Neural crest cell (in vitro differentiated cells): Measurements from ENCODE around the gene TSC22D1. TPM values are rescaled to one million over a fixed set of nuclear protein-coding genes. Genes with fewer than 3 reads are reported as not detected.

Experiments
- DNase-seq: peaks from one replicate; pipeline ENCODE4 v3.0.0; 2021; ENCODE audit warnings: low read depth, mixed read lengths, low spot score
- H3K27ac Mint-ChIP-seq: one replicate; pipeline ENCODE4 v1.8.0; 2021; ENCODE audit warnings: mild to moderate bottlenecking, mixed read lengths; ENCODE audit not compliant: unreplicated experiment
- H3K27me3 Mint-ChIP-seq: 2 replicates; pipeline ENCODE4 v1.8.0; 2021; ENCODE audit warnings: low read depth, mild to moderate bottlenecking, mixed read lengths
- H3K36me3 Mint-ChIP-seq: 2 replicates; pipeline ENCODE4 v1.8.0; 2021; ENCODE audit warnings: low read depth, mild to moderate bottlenecking, mixed read lengths
- H3K4me1 Mint-ChIP-seq: 2 replicates; pipeline ENCODE4 v1.8.0; 2021; ENCODE audit warnings: mixed read lengths
- H3K4me3 Mint-ChIP-seq: one replicate; pipeline ENCODE4 v1.8.0; 2021; ENCODE audit warnings: mild to moderate bottlenecking, mixed read lengths
- H3K9me3 Mint-ChIP-seq: 2 replicates; pipeline ENCODE4 v1.8.0; 2021; ENCODE audit warnings: mixed read lengths
- CTCF ChIP-seq: fragments of 200-600 bp; sonication (generic); conservative IDR thresholded peaks from 2 replicates; pipeline ENCODE4 v1.5.0; 2021; ENCODE audit warnings: antibody characterized with exemption, mild to moderate bottlenecking
- total RNA-seq: library from RNA; stranded (reverse); gene quantifications from 2 replicates; pipeline ENCODE4 v1.2.1, GENCODE V29; 2021

The TSC22D1 gene
- total RNA-seq, 1 donor from 2014 or later: 119 TPM

GRCh38 chr13:44452418-44452817 lies 123.7 kb downstream of the TSC22D1 start:
- H3K27ac Mint-ChIP-seq: no peak overlapping the region
- TF ChIP-seq CTCF: no peak
- H3K27me3 Mint-ChIP-seq: no peaks in the 10 kb centered on the region
- H3K4me1 Mint-ChIP-seq: no peaks in the 10 kb centered on the region
- H3K4me3 Mint-ChIP-seq: no peak overlapping the region
- no peak for DNase-seq
- H3K36me3 Mint-ChIP-seq: peaks cover 21% of the 10 kb centered on the region
- H3K9me3 Mint-ChIP-seq: peaks cover 3% of the 10 kb centered on the region

DNA sequence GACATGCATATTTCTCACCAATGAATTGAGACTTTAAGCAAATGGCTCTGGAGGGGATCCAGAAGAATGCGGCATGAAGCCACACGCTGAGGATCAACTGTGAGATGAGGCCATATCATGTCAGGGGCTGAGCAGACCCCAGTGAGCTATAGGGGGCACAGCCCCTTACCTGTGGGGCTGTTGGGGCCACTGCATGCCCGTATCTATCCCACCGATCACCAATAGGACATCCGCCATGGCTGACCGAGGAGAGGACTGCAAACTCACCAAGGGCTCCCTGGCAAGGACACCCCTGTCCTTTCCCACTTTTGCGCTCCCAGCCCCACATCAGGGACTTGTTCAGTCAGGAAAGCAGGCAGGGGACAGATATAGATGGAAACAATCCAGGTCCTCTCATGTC lies 124.5 kb downstream of the TSC22D1 start:
- no peak for DNase-seq
- peaks cover 3% of the 10 kb centered on the region for H3K9me3 Mint-ChIP-seq
- H3K36me3 Mint-ChIP-seq: peaks cover 21% of the 10 kb centered on the region
- no peak overlapping the region for H3K4me3 Mint-ChIP-seq
- H3K4me1 Mint-ChIP-seq: no peaks in the 10 kb centered on the region
- H3K27ac Mint-ChIP-seq: no peak overlapping the region
- no peaks in the 10 kb centered on the region for H3K27me3 Mint-ChIP-seq
- no peak for TF ChIP-seq CTCF

GRCh38 chr13:44451126-44451525 lies 125.0 kb downstream of the TSC22D1 start:
- Mint-ChIP-seq H3K27me3 (no peaks in the 10 kb centered on the region), H3K4me1 (no peaks in the 10 kb centered on the region), H3K9me3 (peaks cover 3% of the 10 kb centered on the region), H3K36me3 (peaks cover 18% of the 10 kb centered on the region), H3K27ac (peak overlapping the region; percentile 15), H3K4me3 (no peak overlapping the region)
- TF ChIP-seq CTCF: no peak
- DNase-seq: no peak

DNA sequence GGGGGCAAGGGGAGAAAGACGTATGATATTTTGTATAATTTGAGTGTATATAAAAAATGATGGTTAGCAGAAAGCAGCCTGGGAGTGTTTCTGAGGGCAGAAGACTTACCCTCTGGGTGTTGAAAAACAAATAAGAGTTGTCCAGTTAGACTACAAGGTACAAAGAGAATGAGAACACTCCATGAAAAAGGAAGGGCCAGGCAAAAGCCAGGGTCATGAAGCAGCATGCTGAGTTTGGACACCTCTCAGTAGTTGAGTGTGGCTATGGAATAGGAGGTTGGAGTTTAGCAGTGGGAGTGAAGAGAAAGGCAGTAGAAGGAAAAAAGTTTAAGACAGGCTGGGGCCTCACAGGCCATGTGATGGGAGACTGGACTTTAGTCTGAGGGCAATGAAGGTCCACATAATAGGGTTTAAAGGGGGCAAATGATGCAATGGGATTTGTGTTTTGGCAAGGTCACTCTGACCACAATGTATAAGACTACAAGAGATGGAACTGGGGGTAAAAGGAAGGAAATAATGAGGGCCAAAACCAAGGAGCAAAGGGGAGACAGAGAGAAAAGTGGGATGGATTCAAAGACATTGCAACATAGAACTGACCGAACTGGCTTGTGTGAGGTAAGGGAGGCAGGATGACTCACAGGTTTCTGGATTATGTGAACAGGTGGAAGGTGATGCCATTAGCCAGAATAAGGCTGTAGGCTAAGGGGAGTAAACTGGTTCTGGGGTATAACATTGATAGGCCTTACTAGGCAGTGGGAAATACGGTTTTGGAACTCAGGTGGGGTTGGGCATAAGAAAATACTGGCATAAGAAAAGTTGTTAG lies 125.9 kb downstream of the TSC22D1 start:
- no peak for DNase-seq
- H3K9me3 Mint-ChIP-seq: no peaks in the 10 kb centered on the region
- TF ChIP-seq CTCF: no peak
- H3K4me1 Mint-ChIP-seq: no peaks in the 10 kb centered on the region
- no peaks in the 10 kb centered on the region for H3K27me3 Mint-ChIP-seq
- H3K36me3 Mint-ChIP-seq: peaks cover 12% of the 10 kb centered on the region
- no peak overlapping the region for H3K4me3 Mint-ChIP-seq
- peak overlapping the region; percentile 6 for H3K27ac Mint-ChIP-seq

GRCh38 chr13:44448875-44449274 lies 127.3 kb downstream of the TSC22D1 start:
- Mint-ChIP-seq H3K9me3 (no peaks in the 10 kb centered on the region), H3K27me3 (no peaks in the 10 kb centered on the region), H3K36me3 (peaks cover 14% of the 10 kb centered on the region), H3K27ac (no peak overlapping the region), H3K4me3 (no peak overlapping the region), H3K4me1 (no peaks in the 10 kb centered on the region)
- DNase-seq: no peak
- TF ChIP-seq CTCF: no peak
